T47D (cell line): ENCODE results near the gene ZNF584.

Experiments
- DNase-seq, 2 experiments: peaks; one replicate each; pipeline versions ENCODE4 v3.0.0 to v3.0.0-alpha.2; 2011 to 2012; ENCODE audit warnings: low read depth in 1 of 2, low spot score in 1 of 2
- JUND ChIP-seq: IDR thresholded peaks from 2 replicates; pipeline ENCODE4 v1.6.1; 2012; ENCODE audit warnings: low read depth
- in situ Hi-C: cut with HindIII; loops from 2 replicates; pipeline ENCODE4 v1.10.0; 2016; ENCODE audit warnings: low sequenced_read_pairs, low pct_unique_long_range_greater_than_20kb

Gene ZNF584

DNA sequence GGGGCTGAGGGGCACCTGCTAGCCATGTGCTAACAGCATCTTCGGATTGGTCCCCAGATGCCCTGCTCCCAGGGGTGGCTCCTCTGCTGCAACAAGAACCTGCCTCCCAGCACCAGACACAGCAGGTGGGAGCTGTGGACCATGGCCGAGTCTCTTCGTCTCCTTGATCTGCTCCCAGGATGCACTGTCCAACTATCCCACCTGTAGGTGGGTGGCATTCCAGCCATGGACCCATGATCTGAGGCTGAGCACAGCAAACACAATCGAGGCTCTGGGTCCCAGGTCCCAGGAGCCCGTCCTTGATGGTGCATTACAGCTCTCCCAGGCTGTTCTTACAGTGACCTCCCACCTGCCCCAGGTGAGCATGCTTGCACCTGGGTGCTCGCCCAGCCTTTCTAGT, 29.2 kb upstream of the ZNF584 start:
- no peak for DNase-seq
- in situ Hi-C loops, result no loop called here

GRCh38 chr19:58380037-58380661, 28.3 kb upstream of the ZNF584 start:
- no peak for TF ChIP-seq JUND
- no peak for DNase-seq
- in situ Hi-C loops, result no loop called here

More for the DNA sequence above, 29.2 kb upstream of the ZNF584 start:
- TF ChIP-seq JUND, result no peak

DNA sequence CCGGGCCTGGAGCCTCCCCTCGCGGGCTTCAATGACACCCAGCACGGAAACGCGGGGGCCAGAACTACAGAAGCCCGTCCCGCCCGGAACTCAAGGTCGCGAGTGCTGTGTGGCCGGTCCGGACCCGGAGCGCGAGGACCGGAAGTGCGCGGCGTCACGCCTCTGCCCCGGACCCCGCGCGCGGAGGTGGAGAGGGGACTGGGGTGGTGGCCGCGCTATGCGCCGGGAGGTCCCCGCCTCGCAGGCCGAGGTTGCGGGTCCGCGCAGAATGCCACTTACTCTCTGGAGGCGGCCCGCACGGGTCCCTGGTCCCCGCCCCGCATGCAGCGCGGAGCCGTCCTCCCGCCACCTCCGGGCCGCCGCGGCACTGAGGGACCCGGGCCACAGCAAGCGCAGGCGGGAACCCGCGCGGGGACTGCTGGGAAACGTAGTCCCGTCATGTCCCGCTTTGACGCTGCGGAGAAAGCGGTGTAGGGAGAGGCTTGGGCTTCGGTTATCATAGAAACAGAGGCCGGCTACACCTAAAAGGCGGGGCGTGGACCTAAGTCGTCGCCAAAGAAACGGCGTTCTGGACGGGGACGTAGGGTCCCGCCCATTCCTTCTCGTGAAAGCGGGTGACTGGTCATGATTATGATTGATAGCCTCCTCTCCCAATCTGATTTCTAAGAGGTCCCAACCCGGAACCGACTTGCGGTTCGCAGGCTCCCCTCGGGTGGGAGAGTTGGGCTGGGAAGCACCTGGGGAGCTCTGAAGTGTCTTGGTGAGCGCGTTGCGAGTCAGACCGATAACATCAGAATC, 27.6 kb upstream of the ZNF584 start, which contains the start of gene ZNF837:
ZNF837 (minus strand) TSS at position 369 of the 798 bp plus-strand sequence. CDS start 11,698 bp downstream, outside the sequence.
- no peak for TF ChIP-seq JUND
- in situ Hi-C loops, result no loop called here
- peak; percentile 88 to 100 for DNase-seq

DNA sequence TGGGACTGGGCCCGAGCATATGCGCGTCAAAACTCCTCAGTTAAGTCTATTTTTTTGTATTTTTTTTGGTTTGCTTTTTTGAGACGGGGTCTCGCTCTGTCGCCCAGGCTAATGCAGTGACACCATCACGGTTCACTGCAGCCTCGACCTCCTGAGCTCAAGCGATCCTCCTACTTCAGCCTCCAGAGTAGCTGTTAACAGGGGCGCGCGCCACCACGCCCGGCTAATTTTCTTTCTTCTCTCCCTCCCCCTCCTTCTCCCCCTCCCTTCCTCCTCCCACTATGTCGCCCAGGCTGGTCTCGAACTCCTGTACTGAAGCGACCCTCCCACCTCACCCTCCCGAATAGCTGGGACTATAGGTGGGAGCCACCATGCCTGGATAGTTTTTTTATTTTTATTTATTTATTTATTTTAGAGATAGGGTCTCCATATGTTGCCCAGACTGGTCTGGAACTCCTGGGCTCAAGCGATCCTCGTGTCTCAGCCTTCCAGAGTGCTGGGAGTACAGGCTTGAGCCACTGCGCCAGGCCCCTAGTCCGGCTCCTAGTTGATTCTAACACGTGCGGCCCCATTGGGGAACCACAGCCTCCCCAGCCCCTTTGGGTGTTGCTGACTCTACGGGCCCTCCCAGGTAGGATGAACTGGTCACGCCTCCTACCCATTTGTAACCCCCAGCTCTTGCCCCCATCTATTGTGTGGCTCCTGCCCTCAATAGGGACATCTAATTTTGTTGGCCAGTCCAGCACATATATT, 26.8 kb upstream of the ZNF584 start:
- no peak for TF ChIP-seq JUND
- in situ Hi-C loops, result no loop called here
- DNase-seq, result no peak

- in situ Hi-C loops, result no loop called here
- no peak for TF ChIP-seq JUND
Observed at GRCh38 chr19:58382997-58383603, 25.3 kb upstream of the ZNF584 start.

GRCh38 chr19:58385313-58385890, 23.0 kb upstream of the ZNF584 start:
- in situ Hi-C loops, result no loop called here
- no peak for TF ChIP-seq JUND

More at GRCh38 chr19:58382997-58383603, 25.3 kb upstream of the ZNF584 start:
- DNase-seq, result no peak

GRCh38 chr19:58385891-58386575, 22.4 kb upstream of the ZNF584 start:
- DNase-seq, result no peak
- TF ChIP-seq JUND, result no peak
- in situ Hi-C loops, result no loop called here

More at GRCh38 chr19:58385313-58385890, 23.0 kb upstream of the ZNF584 start:
- DNase-seq, result no peak

DNA sequence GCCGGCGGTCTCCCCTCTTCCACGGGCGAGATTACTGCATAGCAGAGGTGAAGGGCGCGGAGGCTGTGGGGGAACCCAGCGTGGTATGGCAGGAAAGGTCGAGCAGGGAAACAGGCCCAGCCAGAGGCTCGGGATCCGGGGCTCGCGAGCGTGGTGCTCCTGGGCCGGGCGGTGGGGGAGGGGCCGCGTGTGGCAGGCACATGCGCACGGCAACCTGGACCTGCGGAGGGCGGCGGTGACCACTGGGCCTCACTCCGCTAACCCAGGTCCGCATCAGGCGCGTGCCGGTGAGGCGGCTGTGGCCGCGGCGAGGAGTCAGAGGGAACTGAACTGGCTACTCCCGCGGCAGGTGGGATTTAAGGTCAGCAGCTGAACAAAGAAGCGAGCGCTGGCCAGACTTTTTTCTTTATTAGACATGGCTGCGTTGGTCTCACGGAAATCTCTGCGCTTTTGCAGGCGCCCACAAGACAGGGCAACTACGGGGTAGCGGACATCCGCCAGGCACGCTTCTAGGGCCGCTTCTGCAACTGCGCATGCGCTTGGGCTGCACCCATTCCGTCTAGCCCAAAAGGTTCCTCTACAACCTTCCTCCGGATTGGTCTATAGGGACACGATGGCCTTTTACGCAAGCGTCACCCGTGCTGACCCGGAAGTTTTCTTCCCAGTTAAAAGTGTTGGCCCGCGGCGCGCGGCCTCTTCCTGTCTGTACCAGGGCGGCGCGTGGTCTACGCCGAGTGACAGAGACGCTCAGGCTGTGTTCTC, 21.7 kb upstream of the ZNF584 start, which contains the start of gene RPS5:
RPS5 (plus strand) TSS at position 694 of the 762 bp plus-strand sequence. CDS start 869 bp downstream, outside the sequence.
- in situ Hi-C loops, result no loop called here
- DNase-seq, result peak; percentile 92 to 97
- 0 out of 2 replicates have a peak, but pooled peaks have one; percentile 9 for TF ChIP-seq JUND

DNA sequence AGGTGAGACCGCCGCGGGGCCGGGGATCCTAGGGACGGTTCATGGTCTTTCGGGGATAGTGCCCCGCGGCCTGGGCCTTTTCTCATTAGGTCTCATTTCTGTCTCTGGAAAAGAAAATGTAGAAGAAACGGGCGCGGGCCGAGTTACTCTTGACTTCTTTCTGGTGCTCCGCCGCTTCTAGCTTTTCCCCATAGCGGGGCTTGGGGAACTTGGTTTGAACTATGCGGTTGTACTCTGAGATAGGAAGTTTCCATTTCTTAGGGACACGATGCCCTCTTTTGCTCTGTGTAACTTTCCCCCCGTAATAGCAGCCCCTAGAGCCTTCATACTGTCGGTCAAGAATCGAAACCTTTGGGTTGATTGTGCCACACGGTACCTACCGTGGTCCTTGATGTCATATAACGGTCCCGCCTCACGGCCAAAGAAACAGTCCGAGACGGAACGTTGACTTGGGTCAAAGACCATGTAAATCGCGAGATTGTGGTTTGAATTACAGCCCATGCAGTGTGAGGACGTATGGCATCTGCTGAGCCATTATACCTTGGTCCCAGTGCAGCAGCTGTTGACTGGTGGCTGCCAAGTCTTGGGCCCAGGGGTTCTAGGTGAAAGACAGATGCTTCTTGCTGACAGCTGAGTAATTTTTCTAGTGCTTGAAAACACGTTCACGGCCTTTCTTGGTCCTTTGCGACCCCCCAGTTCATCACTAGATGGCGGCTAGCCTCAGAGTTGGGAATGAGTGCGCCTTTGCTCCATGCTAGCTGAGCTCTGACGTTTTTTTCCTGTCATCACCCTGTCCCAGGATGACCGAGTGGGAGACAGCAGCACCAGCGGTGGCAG, 20.9 kb upstream of the ZNF584 start:
- DNase-seq, result no peak
- TF ChIP-seq JUND, result no peak
- in situ Hi-C loops, result no loop called here

DNA sequence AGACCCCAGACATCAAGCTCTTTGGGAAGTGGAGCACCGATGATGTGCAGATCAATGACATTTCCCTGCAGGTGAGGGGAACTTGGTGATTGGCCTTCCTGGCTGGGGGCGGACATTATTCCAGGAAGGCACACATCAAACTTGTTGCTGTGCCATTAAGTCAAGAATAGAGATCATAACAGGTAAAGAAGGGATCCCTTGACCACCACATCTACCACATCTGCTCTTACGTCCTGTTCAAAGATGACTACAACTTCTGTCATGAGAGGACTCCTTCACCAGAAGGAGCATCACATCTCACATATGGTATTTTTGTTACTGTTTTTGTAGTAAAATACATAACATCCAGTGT, 20.3 kb upstream of the ZNF584 start:
- in situ Hi-C loops, result no loop called here

More for the DNA sequence above, 20.3 kb upstream of the ZNF584 start:
- no peak for TF ChIP-seq JUND
- no peak for DNase-seq
